GM15510 (cell line): ENCODE measurements around the gene CSTF1.

Experiments used
- POLR2A ChIP-seq: IDR thresholded peaks from 3 replicates; pipeline ENCODE4 v1.6.1; 2011; ENCODE audit warnings: borderline replicate concordance; ENCODE audit not compliant: insufficient read length; ENCODE audit errors: extremely low read depth

Gene CSTF1

GRCh38 chr20:56443654-56444540 lies 51.5 kb downstream of the CSTF1 start:
- TF ChIP-seq POLR2A: no peak

DNA sequence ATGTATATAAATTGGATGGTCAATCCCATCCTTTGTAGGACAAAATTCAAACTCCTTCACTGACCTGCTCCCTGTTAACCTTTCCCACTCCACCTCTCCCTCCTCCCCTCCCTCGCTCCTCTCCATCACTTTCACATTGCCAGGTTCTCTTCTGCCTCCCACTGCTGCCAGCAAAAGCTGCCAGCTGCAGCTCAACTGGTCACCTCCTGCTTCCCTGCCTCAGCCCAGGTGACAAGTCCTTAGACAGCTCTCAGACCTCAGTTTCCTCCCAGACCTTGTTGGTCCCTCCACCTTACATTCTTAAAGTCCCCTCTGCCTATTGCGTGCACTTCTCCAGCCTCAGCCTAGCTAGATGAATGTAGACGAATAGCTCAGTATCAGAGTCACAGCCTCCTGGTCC lies 52.7 kb downstream of the CSTF1 start:
- TF ChIP-seq POLR2A: no peak

GRCh38 chr20:56445540-56445939 lies 53.1 kb downstream of the CSTF1 start:
- TF ChIP-seq POLR2A: no peak

DNA sequence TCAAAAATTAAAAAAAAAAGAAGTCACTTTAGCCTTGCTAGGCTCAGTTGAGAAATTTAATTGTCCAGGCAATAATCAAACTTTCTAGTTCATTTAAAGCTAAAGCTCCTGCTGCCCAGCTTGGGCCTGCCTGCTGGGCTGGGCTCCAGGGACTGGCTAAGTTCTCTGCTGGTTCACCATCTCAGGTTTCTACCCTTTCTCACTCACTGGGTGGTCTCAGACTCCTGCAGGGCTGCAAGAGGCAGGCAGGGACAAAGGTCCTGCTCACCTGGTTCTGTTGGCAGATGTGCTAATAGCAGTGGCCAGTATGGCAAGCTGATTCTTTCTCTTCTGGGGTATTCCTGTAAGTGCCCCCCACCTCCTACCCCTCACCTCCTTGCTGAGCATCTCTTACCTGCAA lies 54.8 kb downstream of the CSTF1 start:
- TF ChIP-seq POLR2A: no peak

- no peak for TF ChIP-seq POLR2A
These were observed 57.0 kb downstream of the CSTF1 start for GRCh38 chr20:56449459-56449858.

DNA sequence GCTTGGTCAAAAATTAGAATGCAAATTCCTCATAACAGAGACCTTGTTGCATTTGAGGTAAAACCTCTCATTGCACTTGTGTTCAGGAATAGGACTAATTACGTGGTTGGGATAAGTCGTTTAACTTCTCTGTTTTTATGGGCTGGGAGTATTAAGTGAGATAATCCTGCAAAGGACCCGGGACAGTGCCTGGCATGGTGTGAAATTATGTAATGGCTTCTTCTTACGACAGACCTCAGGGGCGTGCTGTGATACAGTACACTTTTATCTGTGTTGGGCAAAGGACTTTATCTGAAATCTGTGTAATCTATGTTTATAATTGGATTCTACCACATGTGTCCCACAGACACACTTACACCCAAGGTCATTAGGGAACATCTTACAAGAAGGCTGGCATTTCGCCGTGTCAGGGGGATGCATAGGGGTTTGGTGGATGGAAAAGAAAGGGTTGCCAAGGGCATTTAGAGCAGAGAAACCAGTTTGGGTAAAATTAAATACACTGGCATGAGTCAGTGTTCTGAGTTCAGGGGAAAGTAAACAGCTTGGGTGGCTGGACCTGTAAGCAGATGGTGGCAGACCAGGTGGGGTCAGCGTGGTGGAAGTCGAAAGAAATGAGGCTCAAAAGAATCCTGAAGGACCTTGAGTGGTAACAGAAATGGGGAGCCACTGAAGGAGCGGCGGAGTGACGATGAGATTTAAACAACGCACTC lies 58.8 kb downstream of the CSTF1 start:
- TF ChIP-seq POLR2A: no peak

DNA sequence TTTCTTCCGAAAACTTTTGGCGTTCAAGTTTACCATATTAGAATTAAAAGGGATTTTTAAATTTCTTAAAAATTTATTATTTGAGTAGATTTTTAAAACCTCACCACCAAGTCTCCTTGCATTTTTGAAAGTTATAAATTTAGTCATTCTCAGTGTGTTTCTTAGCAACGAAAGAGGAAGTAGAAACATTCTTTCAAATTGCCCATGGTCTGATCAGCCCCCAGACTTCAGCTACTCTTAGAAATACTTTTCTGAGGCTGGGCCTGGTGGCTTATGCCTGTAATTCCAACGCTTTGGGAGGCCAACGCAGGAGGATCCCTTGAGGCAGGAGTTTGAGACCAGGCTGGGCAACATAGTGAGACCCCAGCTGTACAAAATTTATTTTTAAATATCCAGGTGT lies 60.9 kb downstream of the CSTF1 start:
- no peak for TF ChIP-seq POLR2A

- no peak for TF ChIP-seq POLR2A
These were observed 62.3 kb downstream of the CSTF1 start for GRCh38 chr20:56454754-56455153.
